Adrenal gland (tissue), 5 donors: ENCODE results near the gene VWA1.

Source experiments
- POLR2A ChIP-seq, 2 donors: fragments of 450-650 bp; IDR thresholded peaks; one replicate each; pipeline ENCODE4 v1.6.1; 2017; ENCODE audit warnings: antibody characterized with exemption in 2 of 2, mild to moderate bottlenecking in 2 of 2, moderate library complexity in 1 of 2
- TF ChIP-seq, protein P1 (sequence below), 6 experiments: fragments of 450-650 bp in 4 of 6; fragments of 200-600 bp in 2 of 6; sonication (generic) in 1 of 6; IDR thresholded peaks; 1 replicate in 5 of 6; 2 replicates in 1 of 6; pipeline versions ENCODE4 v1.5.1 to v1.8.0; 2016 to 2021; ENCODE audit warnings: antibody characterized with exemption in 6 of 6, mild to moderate bottlenecking in 2 of 6, moderate library complexity in 1 of 6
- donor health status: DM: no; HTN: no; CAD: no.

DNA sequence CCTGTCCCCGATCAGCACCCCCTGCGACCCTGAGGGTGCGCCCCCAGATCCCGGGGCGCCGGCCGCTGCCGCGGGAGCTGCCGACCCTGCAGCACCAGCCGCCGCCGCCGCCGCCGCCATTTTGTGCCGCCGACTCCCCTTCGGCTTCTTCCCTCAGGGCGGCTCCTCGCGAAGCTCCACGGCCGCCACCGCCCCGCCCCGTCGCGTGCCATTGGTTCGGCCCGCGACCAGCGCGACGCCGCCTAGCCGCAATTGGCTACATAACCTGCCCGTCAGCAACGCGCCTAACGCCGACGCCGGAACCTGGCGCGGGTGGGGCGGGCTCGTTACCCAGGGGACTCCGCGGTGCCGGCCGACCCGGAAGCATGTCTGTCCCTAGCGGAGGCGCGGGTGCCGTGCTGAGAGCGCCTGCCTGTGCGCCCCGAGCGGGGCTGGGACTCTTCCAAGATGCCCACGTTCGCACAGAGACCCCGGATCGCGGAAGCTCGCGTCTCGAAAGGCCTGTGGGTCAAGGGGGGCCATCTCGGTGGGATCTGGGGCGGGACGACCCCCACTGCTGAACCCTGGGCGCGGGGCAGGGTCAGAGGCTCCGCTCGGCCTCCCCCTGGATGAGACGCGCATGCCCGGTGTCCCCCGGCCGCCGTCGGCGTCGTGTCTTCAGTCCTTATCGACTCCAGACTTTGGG is 36.2 kb upstream of the VWA1 start, which contains the start of gene CCNL2:
- TF ChIP-seq, protein P1, sequence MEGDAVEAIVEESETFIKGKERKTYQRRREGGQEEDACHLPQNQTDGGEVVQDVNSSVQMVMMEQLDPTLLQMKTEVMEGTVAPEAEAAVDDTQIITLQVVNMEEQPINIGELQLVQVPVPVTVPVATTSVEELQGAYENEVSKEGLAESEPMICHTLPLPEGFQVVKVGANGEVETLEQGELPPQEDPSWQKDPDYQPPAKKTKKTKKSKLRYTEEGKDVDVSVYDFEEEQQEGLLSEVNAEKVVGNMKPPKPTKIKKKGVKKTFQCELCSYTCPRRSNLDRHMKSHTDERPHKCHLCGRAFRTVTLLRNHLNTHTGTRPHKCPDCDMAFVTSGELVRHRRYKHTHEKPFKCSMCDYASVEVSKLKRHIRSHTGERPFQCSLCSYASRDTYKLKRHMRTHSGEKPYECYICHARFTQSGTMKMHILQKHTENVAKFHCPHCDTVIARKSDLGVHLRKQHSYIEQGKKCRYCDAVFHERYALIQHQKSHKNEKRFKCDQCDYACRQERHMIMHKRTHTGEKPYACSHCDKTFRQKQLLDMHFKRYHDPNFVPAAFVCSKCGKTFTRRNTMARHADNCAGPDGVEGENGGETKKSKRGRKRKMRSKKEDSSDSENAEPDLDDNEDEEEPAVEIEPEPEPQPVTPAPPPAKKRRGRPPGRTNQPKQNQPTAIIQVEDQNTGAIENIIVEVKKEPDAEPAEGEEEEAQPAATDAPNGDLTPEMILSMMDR (IDR thresholded peaks at IDR 0.05): peak; percentile 47 to 86 (median 70)
- peak in 1 of 2 donors; percentile 70 for TF ChIP-seq POLR2A (IDR thresholded peaks at IDR 0.05)
